MM.1S (cell line): ENCODE data around the gene FDX2.

Experiments
- EZH2 ChIP-seq: fragments of 300-600 bp; sonication (generic); optimal IDR thresholded peaks from 2 replicates; pipeline ENCODE3; 2017; ENCODE audit warnings: low read depth, mild to moderate bottlenecking, antibody characterized with exemption, low read length, mixed read lengths
- EZH2phosphoT487 ChIP-seq: fragments of 300-600 bp; sonication (generic); IDR thresholded peaks from 2 replicates; pipeline ENCODE4 v1.6.1; 2018; ENCODE audit warnings: antibody characterized with exemption, low read length
- TF ChIP-seq, protein P1 (sequence below): fragments of 300-600 bp; sonication (generic); IDR thresholded peaks from 2 replicates; pipeline ENCODE4 v1.5.1; 2016; ENCODE audit warnings: antibody characterized with exemption, low read length, mixed read lengths

DNA sequence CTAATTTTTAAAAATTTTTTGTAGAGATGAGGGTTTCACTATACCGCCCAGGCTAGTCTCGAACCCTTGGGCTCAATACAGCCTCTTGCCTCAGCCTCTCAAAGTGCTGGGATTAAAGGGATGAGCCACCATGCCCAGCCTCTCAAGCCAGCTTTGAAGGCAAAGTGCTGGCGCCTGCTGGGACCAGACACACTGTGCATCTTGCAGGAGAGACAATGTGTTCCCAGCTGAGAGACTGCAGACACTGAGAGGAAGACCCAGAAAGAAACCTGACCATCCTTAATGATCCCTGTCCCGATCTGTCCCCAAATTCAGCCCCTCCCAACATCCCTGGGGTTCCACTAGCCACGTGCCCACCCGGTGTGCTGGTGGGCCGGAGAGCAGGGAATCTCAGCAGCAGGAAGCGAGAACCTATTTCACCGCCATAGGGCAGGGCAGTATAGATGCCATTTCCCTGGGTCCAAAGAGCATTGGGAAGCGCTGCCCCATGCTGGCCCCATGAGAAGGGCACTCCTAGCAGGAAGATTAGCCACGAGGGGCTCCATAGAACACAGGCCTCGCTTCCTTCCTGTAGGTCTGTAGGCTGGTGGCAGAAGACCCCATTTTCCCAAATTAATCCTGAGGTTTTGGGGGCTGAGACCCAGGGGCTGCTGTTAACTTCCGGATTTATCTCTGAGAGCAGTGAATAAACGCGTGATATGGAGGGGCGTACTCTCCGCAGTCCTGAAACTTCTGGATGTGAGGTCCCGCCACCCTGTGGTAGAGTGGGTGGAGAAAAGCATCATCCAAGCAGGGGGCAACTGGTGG, 16.5 kb upstream of the FDX2 start:
- TF ChIP-seq, protein P1, sequence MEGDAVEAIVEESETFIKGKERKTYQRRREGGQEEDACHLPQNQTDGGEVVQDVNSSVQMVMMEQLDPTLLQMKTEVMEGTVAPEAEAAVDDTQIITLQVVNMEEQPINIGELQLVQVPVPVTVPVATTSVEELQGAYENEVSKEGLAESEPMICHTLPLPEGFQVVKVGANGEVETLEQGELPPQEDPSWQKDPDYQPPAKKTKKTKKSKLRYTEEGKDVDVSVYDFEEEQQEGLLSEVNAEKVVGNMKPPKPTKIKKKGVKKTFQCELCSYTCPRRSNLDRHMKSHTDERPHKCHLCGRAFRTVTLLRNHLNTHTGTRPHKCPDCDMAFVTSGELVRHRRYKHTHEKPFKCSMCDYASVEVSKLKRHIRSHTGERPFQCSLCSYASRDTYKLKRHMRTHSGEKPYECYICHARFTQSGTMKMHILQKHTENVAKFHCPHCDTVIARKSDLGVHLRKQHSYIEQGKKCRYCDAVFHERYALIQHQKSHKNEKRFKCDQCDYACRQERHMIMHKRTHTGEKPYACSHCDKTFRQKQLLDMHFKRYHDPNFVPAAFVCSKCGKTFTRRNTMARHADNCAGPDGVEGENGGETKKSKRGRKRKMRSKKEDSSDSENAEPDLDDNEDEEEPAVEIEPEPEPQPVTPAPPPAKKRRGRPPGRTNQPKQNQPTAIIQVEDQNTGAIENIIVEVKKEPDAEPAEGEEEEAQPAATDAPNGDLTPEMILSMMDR: no peak
- TF ChIP-seq EZH2: no peak
- no peak for TF ChIP-seq EZH2phosphoT487
